GM18873 (cell line): Measurements from ENCODE around the gene MPP2.
"Not testable (repeated sequence)": the region's sequence is repeated elsewhere in the genome, so short reads cannot be mapped to it uniquely, and the experiment has no call there.

Experiments used
- ATAC-seq: cut with Tn5 transposase; IDR thresholded peaks from one replicate; pipeline ENCODE4 v1.9.1; 2021; ENCODE audit warnings: mild to moderate bottlenecking, moderate library complexity, moderate number of reproducible peaks; ENCODE audit not compliant: unreplicated experiment, low FRiP score

MPP2 gene

DNA sequence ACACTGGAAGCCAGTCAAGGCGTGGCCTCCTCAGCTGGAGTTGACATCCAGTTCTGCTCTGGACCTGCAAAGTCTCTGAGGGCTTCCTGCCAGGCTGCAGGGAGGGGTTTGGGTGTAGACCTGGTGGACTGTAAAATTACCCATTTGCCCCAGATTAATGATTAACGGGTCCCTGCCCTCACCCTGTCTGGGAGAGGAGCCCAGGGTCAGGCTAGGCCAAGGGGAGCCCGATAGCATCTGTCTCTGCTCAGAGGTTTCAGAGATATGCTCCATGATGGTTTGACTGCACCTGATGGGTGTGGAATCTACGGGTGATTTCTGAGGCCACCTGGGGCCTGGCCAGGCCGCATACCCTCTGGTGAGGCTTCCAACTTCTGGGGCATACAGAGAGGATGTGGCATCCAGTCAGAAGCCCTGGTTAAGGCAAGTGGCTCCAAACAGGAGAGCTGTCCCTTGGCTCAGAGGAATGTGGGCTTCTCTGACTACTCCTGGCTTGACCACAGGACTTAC is 23.8 kb upstream of the MPP2 start:
- no peak for ATAC-seq

DNA sequence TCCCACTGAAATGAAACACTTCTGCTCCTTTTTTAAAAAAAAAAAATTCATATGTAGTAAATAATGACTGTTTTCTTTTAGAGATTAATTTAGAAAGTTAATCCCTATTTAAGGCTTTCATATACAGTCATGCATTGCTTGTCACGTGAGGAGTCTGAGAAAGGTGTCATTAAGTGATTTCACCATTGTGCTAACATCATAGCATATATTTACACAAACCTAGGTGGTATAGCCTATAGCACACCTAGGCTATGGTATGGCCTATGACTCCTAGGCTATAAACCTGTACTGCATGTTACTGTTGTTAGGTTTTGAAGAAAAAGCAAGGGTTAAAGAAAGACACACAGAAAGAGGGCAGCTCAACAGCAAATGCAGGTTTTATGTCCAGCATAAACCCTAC is 21.3 kb upstream of the MPP2 start:
- ATAC-seq = no peak

DNA sequence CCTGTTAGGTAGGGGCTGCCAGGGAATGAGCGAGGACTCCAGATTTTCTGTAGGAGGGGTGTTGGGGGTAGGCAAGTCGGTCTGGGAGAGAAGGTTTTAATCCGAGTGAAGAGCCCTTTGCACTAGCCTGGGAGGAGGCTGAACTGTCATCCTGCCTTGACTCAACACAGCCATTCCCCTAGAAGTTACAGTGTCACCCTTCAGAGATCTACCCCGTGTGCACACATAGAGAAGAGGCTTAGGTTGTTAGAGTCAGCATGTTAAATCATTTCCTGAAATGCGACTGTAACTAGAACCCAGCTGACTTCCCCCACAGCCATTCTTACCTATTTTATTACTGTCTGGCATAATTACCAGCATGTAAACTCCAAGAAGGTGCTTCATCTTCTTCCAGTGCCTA is 20.6 kb upstream of the MPP2 start:
- not testable (repeated sequence) for ATAC-seq

DNA sequence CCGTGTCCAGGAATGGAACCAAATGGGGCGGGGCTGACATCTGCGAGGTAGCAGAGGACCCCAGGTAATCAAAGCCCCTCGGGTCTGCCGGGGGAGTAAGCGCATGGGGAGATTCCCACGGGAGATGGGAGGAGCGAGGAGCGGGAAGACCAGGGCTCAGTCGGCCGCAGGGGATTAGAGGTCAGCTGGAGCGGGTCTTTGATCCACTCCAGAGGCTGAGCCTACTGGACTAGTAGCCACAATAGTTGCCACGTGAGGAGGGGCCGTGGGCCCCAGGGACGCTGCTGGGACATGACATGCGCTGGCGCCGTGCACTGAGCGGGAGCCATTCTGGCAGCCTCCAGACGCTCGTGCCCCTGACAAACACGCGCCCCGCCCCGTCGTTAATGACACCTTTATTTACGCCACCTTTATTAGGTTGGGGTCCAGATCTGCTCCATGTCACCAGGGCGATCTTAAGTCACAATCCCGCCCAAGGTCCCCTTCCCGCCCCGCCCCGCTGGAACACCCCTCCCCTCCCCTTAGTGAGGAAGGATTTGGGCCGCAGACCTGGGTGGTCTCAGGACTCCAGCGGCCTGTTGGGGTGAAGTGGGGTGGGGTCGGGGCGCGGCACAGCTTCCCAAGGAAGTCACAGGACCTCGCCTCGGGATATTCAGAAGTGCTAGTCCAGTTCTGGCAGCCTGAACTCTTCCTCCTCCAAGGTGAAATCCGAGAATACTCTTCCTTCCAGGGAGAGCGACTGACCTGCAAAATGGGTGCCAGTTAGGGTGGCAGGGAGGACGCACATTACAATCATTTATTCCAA is 19.9 kb upstream of the MPP2 start:
- no peak for ATAC-seq

DNA sequence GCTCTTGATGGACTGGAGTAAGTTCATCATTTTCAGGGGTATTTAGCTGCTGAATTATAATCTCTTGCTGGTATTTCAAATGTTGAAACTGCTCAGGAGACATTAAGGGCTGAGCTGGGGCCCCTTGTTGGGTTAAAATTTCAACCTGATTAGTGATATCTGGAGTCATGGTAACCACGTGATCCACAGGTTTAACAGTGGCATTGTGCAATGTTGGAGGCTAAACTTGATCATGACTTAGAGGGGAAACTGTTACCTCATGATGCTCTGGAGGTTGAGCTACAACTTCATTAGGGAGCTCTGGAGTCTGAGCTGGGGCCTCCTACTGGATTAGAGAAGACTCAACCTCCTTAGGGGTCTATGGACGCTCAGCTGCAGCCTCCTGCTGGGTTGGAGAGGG is 17.2 kb upstream of the MPP2 start:
- ATAC-seq = no peak

GRCh38 chr17:43920500-43921095 is 13.3 kb upstream of the MPP2 start:
- ATAC-seq = no peak

- ATAC-seq = no peak
These were observed 10.7 kb upstream of the MPP2 start for GRCh38 chr17:43918026-43918389.

DNA sequence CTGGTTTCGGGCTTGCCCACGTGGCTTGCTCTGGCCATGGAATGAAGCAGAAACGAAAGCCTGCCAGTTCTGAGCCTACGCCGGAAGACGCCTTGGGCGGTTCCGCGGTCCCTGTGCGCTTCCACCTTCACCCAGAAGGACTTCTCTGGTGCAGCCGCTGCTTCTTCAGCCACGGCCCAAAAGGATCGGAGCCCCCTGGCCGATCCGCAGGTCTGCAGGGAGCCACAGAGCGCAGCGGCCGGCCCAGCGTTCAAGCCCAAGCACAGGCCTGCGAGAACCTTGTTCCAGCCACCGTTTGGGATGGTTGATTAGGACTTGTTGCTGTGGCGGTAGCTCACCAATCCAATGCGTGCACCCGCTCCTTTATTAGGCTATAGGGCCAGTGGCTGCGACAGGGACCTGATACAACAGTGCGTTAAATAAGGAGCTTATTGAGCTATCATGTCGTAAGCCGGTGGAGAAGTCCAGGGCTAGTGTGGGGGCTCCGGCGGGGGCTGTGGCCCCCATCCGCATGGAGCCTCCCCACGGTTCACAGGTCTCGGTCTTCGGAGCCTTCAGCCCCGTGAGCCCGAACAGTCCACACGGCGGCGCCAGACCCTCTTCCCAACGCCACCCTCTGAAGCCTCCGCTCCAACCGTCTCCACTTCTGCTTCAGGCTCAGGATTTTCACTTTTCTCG is 10.2 kb upstream of the MPP2 start:
- ATAC-seq = no peak

DNA sequence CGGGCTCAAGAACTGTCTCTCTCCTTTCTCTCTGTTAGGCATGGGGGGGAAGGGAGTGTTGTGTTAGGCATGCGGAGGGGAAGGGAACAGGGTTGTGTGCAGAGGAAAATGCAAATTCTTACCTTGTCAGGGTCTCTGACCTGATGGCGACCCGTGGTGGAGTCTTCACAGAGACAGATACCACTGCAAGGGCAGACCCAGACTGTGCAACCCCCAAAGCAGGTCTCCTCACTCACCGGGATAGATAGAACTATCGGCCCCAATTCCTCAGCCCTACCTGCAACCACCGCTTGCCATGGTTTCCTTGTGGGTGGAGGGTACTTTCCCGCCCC is 9.6 kb upstream of the MPP2 start:
- no peak for ATAC-seq

DNA sequence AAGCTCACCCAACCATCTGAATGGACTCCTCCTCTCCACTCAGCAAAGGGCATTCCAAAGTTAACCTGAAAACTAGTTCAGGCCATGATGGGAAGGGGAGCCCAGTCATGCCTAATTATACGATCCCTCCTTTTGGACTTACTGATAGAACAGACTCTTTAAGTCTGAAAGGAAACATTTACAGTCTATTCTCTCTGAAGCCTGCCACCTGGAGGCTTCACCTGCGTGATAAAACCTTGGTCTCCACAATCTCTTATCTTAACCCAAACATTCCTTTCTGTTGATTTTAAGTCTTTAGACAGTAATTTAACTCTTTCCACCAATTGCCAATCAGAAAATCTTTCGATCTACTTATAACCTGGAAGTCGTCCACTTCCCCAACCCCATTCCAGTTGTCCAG is 9.0 kb upstream of the MPP2 start:
- no peak for ATAC-seq

GRCh38 chr17:43915559-43915958 is 8.2 kb upstream of the MPP2 start:
- no peak for ATAC-seq

DNA sequence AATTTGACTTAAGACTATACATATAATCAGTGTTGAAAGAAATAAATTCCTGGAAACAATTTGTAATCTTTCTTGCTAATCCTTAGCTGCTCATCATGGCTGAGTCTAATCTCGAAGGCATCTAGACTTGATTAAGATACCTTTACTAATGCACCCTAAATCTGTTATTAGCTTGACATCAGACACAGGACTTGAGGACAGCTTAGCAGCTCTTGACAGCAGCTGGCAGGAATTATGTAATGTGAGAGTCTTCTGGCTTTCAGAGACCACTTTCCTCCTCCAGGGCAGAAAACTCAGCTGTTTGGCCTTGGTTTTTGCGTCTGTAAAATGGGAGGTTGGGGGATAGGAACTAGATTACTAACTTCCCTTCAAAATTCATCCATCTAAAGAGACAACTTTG is 7.1 kb upstream of the MPP2 start:
- ATAC-seq = no peak

DNA sequence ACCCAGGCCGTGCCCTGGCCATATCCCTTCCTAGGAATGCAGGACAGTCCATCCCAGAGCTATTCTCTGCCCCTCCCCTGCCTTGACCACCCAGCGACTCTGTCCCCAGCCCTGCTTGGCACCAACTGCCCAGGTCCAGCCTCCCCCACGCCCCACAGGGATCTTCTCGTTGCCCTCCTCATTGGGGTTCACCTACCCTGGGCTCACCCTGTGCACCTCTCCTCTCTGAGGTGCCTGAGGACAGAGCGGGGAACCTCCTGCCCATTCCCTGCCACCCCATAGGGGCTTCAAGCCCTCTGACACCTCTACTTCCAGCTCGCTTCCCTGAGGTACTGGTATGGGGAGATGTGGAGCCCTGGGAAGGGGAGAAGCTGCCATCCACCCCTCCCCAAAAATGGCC is 6.2 kb upstream of the MPP2 start:
- ATAC-seq = no peak

- no peak for ATAC-seq
These were observed 5.4 kb upstream of the MPP2 start for GRCh38 chr17:43912635-43913304.

GRCh38 chr17:43911904-43912303 is 4.6 kb upstream of the MPP2 start:
- ATAC-seq = no peak

- no peak for ATAC-seq
These were observed 2.3 kb upstream of the MPP2 start for GRCh38 chr17:43909537-43910231.

GRCh38 chr17:43907998-43908721 is 824 bp upstream of the MPP2 start:
- no peak for ATAC-seq

- no peak for ATAC-seq
These were observed 348 bp downstream of the MPP2 start for GRCh38 chr17:43906951-43907424.

DNA sequence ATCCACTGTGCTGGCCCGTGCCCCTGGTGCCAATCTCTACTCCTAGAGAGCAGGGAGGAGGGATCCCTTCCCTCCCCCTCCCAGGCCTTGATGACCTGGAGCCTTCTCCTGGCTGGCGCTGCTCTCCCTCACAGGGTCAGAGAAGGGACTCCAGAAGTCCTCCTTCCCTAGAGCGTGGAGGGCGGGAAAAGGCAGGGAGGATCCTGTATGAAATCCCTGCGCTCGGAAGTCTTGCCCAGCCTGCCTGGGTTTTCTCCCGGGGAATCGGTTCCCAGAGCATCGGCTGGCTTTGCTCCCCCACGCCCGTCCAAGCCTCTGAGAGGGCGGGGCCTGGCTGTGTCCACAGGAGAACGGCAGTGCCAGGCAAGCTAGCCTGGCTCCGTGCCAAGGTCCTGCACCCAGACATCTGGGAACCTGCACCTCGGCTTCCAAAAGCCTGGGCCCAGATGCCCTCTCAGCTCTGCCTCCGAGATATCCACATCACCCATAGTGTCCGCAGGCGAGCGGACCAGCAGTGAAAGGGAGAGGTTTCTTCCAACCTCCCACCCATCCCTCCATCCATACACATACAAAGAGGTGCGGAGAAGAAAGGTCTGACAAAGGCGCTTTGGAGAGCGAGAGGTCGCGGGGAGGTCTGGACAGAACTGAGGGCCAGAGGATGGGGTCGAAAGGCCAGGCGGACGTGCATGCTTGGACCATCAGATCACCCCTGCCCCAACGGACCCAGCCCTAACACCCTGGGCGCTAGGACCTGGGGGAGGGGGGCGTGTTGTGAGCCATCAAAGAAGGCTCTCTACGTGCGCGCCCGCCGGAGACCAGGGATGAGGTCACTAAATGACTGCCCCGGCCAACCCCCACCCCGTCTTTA is 1.1 kb downstream of the MPP2 start:
- ATAC-seq = no peak
